GM18505 (cell line): Measurements from ENCODE around the gene CSF3.

Experiments
- ATAC-seq: cut with Tn5 transposase; IDR thresholded peaks from one replicate; pipeline ENCODE4 v1.9.1; 2021; ENCODE audit not compliant: unreplicated experiment
- POLR2A ChIP-seq: IDR thresholded peaks from 4 replicates; pipeline ENCODE4 v1.6.1; 2011; ENCODE audit warnings: borderline replicate concordance; ENCODE audit not compliant: insufficient read depth, insufficient read length; ENCODE audit errors: extremely low read depth

Gene CSF3

DNA sequence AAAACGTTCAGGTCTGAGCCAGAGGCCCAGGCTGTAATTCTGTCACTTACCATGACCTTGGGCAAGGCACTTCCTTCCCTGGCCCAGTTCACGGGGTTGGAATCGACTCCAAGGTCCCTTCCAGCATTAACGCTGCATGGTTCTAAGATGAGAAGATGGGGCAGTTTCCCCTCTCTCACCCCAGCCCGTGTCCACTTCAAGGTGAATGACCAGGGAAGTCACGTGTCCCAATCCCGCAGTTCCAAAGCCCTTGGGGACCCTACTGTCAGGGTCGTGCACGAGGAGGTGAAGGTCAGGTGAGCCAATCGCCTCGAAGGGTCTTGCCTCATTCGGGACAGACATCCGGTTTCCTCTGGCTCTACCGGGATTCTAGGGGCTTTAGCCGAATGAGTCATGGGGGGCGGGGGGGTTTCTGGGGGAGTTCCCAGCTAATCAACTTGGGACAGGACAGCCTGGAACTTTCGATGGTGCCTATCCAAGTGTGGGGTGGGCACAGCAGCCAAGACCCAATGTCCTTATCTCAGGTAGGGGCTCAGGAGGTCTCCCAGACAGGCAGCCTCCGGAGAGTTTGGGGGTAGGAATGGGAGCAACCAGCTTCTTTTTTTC lies 762 bp upstream of the CSF3 start:
- no peak for ATAC-seq
- TF ChIP-seq POLR2A: no peak

DNA sequence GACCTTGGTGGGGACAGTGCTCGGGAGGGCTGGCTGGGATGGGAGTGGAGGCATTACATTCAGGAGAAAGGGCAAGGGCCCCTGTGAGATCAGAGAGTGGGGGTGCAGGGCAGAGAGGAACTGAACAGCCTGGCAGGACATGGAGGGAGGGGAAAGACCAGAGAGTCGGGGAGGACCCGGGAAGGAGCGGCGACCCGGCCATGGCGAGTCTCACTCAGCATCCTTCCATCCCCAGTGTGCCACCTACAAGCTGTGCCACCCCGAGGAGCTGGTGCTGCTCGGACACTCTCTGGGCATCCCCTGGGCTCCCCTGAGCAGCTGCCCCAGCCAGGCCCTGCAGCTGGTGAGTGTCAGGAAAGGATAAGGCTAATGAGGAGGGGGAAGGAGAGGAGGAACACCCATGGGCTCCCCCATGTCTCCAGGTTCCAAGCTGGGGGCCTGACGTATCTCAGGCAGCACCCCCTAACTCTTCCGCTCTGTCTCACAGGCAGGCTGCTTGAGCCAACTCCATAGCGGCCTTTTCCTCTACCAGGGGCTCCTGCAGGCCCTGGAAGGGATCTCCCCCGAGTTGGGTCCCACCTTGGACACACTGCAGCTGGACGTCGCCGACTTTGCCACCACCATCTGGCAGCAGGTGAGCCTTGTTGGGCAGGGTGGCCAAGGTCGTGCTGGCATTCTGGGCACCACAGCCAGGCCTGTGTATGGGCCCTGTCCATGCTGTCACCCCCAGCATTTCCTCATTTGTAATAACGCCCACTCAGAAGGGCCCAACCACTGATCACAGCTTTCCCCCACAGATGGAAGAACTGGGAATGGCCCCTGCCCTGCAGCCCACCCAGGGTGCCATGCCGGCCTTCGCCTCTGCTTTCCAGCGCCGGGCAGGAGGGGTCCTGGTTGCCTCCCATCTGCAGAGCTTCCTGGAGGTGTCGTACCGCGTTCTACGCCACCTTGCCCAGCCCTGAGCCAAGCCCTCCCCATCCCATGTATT lies 1.1 kb downstream of the CSF3 start:
- no peak for TF ChIP-seq POLR2A
- no peak for ATAC-seq

DNA sequence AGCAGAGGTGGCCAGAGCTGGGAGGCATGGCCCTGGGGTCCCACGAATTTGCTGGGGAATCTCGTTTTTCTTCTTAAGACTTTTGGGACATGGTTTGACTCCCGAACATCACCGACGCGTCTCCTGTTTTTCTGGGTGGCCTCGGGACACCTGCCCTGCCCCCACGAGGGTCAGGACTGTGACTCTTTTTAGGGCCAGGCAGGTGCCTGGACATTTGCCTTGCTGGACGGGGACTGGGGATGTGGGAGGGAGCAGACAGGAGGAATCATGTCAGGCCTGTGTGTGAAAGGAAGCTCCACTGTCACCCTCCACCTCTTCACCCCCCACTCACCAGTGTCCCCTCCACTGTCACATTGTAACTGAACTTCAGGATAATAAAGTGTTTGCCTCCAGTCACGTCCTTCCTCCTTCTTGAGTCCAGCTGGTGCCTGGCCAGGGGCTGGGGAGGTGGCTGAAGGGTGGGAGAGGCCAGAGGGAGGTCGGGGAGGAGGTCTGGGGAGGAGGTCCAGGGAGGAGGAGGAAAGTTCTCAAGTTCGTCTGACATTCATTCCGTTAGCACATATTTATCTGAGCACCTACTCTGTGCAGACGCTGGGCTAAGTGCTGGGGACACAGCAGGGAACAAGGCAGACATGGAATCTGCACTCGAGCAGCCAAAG lies 2.3 kb downstream of the CSF3 start:
- ATAC-seq: no peak
- TF ChIP-seq POLR2A: no peak

DNA sequence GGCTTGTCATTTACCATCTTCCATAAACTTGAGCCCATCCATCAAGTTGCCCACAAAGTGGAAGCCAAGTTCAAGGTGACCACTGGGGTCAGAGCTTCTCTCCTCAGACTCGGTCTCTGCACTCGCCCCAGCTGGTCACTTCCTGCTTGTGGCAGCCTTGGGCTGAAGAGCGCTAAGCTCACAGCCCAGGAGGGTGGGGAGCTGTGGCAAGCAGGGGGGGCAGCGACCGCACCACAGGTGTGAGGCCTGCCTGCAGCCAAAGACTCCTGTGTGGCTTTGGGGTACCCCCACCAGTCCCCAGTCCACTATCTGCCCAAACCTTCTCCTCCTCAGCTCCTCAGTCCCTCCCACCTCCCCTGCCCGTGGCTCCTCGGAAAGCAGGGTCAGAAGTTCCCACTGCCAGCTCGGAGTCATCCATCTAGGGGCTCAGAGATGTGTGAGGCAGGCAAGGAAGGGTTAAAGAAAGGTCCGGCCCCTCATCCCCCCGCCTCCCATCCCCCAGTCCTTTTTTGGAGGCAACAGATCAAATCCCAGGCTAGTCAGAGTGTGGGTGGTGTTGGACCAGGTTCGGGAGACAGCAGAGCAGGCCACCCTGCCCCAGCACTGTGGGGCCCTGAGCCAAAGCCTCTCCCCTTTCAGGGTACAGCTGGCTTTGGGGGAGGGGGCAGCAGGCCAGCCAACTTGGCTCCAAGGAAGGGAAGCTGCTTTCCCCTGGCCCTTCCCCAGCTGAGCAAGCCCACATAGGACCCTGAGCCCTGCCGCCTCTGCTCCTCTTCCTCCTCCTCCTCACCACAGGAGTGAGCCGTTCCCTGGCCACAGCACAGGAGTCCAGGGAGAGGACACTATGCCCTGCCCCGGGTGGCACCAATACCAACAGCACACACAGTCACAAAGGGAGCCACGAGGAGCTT lies 3.2 kb downstream of the CSF3 start:
- no peak for ATAC-seq
- no peak for TF ChIP-seq POLR2A

DNA sequence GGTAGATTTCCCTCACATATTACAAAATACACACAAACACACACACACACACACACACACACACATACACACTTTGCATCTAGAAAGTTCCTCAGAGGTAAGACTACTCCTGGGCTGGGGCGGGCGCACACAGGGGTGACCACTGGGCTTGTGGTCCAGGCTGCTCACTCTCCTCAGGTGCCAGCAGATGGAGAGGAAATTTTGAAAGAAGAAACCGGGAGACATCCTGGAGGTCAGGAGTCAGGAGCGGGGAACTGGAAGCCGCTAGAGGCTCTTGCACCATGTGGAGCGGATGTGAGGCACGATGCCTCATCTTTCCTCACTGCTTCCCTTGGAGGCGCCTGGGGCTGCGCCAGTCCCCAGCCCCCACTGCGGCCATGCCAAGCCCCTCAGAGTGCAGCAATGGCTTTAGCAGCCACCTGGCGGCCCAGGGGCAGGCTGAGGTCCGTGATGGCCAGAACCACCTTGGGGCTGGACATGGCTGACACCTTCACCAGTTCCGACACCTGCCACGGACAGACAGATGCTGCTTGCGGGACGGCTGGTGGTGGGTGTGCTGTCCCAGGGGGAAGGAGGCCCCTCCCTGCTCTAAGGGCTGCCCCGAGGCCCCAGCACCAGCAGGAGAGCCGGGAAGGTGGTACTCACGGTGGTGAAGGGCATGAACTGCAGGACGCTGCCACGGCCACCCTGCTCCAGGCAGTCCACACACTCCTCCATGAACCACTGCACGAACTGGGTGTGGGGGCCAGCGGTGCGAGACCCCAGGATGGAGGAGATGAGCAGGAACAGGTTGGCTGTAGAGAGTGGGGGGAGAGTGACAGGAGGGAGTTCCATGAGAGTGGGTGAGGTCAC lies 4.1 kb downstream of the CSF3 start:
- ATAC-seq: no peak
- TF ChIP-seq POLR2A: no peak

DNA sequence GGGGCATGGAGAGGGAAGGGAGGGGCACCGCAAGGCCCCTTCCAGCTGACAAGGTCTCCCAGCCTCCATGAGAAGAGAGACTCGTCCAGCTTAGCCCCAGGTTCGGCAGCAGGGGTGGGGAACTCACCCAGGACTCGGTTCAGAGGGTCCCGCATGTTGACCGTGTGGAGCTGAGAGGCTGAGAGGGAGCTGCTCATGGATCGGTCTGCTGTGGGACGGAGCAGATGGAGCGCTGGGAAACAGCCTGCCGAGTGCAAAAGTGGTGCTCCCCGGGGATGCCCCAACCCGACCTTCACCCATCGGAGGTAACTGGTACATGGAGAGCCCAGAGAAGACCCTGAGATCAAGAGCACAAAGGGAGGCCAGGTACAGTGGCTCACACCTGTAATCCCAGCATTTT lies 4.9 kb downstream of the CSF3 start:
- ATAC-seq: no peak
- TF ChIP-seq POLR2A: no peak

DNA sequence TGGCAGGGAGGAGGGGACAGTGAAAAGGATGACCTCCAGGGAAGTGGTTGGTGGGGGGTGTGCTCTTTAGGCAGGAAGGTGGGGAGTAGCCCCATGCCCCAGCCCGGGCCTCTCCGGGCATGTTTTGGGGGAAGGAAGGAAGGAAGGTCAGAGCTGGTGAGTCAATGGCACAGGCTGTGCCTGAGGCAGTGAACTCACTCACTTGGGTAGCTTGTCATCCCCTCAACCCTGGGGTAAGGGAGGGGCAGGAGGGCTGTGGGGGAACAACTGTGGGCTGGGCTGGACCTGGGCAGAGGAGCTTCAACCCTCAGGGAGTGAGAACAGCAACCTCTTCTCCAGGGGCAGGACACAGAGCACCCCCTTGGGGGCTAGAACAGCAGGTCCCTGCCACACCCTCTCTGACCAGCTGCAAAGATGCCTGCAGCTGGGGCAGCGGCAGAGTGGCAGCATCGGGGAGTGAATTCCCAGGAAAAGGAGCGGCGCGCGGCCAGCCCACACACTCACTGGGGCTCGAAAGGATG lies 6.3 kb downstream of the CSF3 start:
- TF ChIP-seq POLR2A: no peak
- ATAC-seq: no peak

DNA sequence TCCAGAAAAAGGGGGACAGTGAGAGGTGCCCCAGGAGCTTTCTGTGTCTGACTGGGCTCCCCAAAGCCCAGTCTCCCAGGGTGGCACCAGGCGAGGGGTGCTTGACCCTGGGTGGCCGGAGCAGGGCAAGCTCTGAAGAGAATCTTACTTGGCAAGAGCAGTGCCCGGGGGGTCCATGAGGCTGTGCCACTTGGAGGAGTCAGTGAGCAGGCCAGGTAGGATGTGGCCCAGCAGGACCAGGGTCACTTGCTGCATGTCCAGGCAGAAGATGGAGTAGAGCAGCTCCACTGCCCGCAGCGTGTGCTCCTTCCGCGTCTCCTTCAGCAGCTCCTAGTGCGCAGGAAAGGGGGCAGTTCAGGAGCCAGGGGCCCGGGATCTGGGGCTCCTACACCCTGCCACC lies 7.3 kb downstream of the CSF3 start:
- TF ChIP-seq POLR2A: no peak
- no peak for ATAC-seq

DNA sequence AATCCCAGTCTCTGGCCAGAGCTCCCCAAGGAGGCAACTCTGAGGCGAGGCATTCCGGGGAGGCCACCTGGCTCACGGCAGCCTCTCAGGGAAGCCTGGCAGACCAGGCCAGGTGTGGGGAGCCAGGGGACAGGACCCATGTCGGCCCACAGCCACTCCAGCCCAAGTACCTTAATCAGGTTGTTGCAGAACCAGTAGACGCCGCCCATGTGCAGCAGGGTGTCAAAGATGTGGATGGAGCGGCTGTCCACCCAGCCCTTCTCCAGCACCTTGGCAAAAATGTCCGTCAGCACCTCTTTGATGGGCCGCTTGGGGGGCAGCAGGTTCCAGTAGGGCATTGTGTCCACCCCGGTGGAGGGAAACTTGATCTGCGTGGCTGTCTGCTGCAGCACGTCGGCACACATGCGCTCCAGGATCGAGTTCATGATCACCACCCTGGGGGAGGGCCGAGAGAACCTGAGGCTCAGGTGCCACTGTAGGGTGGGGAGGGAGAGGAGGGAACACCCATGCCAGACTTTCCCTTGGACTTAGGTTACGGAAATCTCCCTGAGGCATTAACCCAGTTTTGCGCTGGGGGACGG lies 7.8 kb downstream of the CSF3 start:
- no peak for ATAC-seq
- no peak for TF ChIP-seq POLR2A

DNA sequence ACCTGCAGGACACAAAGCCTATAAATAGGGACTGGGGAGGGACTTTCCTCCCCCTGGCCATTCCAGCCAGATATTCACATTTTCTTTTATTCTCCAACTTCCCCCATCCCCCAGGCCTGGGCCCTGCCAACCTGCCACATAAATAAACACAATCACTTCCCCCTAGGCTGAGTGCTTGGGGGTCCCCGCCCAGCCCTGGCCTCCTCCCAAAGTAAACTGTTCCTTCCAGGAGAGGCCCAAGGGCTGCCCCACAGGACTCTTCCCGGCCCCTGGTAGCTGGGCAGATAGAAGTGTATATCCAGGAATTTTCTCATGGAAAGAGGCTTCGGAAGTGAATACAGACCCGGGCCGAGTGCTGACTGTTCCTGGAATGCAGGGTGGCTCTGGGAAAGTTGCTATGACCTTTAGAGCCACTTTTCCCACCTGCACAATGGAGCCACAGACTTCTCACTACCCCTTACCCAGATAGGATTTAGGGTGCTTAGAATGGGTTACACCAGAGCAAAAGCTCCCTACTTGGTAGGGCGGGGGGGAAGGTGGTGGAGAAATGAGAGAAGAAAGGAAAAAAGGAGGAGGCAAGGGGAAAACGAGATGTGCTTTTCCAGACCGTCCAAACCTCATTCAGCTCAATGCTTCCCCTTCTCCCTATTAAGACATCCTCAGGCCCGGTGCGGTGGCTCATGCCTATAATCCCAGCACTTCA lies 8.5 kb downstream of the CSF3 start:
- no peak for ATAC-seq
- TF ChIP-seq POLR2A: no peak

DNA sequence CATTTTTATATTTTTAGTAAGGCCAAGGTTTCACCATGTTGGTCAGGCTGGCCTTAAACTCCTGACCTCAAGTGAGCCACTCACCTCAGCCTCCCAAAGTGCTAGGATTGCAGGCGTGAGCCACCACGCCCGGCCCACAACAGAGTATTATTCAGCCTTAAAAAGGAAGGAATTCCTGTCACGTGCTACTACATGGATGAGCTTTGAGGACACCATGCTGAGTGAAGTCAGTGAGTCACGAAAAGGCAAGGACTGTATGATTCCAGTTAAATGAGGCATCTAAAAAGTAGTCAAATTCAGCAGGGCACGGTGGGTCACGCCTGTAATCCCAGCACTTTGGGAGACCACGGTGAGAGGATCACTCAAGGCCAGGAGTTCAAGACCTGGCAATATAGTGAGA lies 9.7 kb downstream of the CSF3 start:
- ATAC-seq: no peak
- no peak for TF ChIP-seq POLR2A

DNA sequence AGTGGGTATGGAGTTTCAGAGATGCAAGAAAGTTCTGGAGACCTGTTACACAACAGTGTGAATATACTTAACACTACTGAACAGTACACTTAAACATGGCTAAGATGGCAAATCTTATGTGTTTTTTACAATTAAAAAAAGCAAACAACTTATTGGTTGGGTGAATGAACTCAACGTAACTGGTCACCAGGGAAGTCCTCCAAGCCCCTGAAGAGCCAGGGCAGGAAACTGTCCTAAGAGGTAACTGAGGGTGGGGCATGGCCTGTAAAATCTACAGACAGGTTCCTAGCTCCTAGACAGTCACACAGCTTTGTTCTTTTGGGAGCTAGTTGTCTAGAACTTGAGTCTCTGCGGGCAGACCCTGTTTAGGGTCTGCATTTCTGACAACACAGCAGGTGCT lies 10.3 kb downstream of the CSF3 start:
- ATAC-seq: no peak
- no peak for TF ChIP-seq POLR2A
